Right atrium auricular region (tissue), 2 donors: ENCODE results near the gene GGCT. TPM values are rescaled to one million over a fixed set of nuclear protein-coding genes. Genes with fewer than 3 reads are reported as not detected.

Source experiments
- DNase-seq: peaks from one replicate; pipeline ENCODE4 v3.0.0-alpha.2; 2019; ENCODE audit warnings: low spot score
- H3K27ac ChIP-seq, 2 donors: fragments of 200-600 bp; sonication (generic); 1 replicate in 1 of 2; 2 replicates in 1 of 2; pipeline ENCODE4 v1.5.1; 2016 to 2019
- H3K27me3 ChIP-seq, 2 donors: fragments of 200-600 bp; sonication (generic); one replicate each; pipeline versions ENCODE4 v1.5.1 to v1.6.0; 2017 to 2019
- H3K36me3 ChIP-seq: fragments of 200-600 bp; sonication (generic); one replicate; pipeline ENCODE4 v1.5.1; 2016
- H3K4me1 ChIP-seq, 2 donors: fragments of 200-600 bp; sonication (generic); one replicate each; pipeline versions ENCODE4 v1.5.1 to v1.6.0; 2017 to 2019
- H3K4me3 ChIP-seq, 2 donors: fragments of 200-600 bp; sonication (generic); 1 replicate in 1 of 2; 2 replicates in 1 of 2; pipeline ENCODE4 v1.5.1; 2017 to 2019; ENCODE audit warnings: mild to moderate bottlenecking in 1 of 2, moderate library complexity in 1 of 2
- H3K9me3 ChIP-seq, 2 donors: fragments of 200-600 bp; sonication (generic); one replicate each; pipeline ENCODE4 v1.5.1; 2019
- CTCF ChIP-seq, 2 donors: fragments of 200-600 bp; sonication (generic); IDR thresholded peaks; one replicate each; pipeline ENCODE4 v1.5.1; 2019; ENCODE audit warnings: antibody characterized with exemption in 2 of 2
- total RNA-seq, 2 donors: library from RNA; depleted of rRNA; stranded (reverse); fragments of >200 nt; gene quantifications; one replicate each; pipeline ENCODE4 v1.1.0, GENCODE V29; 2016

The GGCT gene
- total RNA-seq, 2 donors from 2014 or later, result 15.1 to 27.6 TPM

GRCh38 chr7:30514776-30515175 is 10.1 kb upstream of the GGCT start:
- Histone ChIP-seq H3K27me3 (no peaks in the 10 kb centered on the region), H3K9me3 (no peaks in the 10 kb centered on the region), H3K36me3 (no peaks in the 10 kb centered on the region), H3K27ac (no peak overlapping the region), H3K4me1 (peaks cover 0 to 8% of the 10 kb centered on the region in 2 donors), H3K4me3 (no peak overlapping the region)
- DNase-seq, result no peak
- TF ChIP-seq CTCF (IDR thresholded peaks at IDR 0.05), result no peak

- DNase-seq, result no peak
- Histone ChIP-seq H3K36me3 (no peaks in the 10 kb centered on the region), H3K27ac (no peak overlapping the region), H3K27me3 (no peaks in the 10 kb centered on the region), H3K4me3 (no peak overlapping the region), H3K4me1 (peaks cover 0 to 8% of the 10 kb centered on the region in 2 donors), H3K9me3 (no peaks in the 10 kb centered on the region)
- TF ChIP-seq CTCF (IDR thresholded peaks at IDR 0.05), result no peak
Observed at GRCh38 chr7:30514177-30514576, 9.5 kb upstream of the GGCT start.

- no peaks in the 10 kb centered on the region for H3K27me3 ChIP-seq
- DNase-seq, result no peak
- H3K9me3 ChIP-seq, result no peaks in the 10 kb centered on the region
- no peaks in the 10 kb centered on the region for H3K36me3 ChIP-seq
- H3K4me3 ChIP-seq, result no peak overlapping the region
- H3K4me1 ChIP-seq, result peaks cover 0 to 8% of the 10 kb centered on the region in 2 donors
- H3K27ac ChIP-seq, result no peak overlapping the region
- no peak for TF ChIP-seq CTCF (IDR thresholded peaks at IDR 0.05)
Observed at GRCh38 chr7:30513762-30514161, 9.1 kb upstream of the GGCT start.

GRCh38 chr7:30511973-30512662 is 7.5 kb upstream of the GGCT start:
- H3K27ac ChIP-seq, result no peak overlapping the region
- no peak for DNase-seq
- TF ChIP-seq CTCF (IDR thresholded peaks at IDR 0.05), result no peak
- H3K9me3 ChIP-seq, result no peaks in the 10 kb centered on the region
- H3K27me3 ChIP-seq, result no peaks in the 10 kb centered on the region
- H3K4me1 ChIP-seq, result peaks cover 0 to 8% of the 10 kb centered on the region in 2 donors
- H3K36me3 ChIP-seq, result no peaks in the 10 kb centered on the region
- H3K4me3 ChIP-seq, result no peak overlapping the region

GRCh38 chr7:30511494-30511893 is 6.9 kb upstream of the GGCT start:
- TF ChIP-seq CTCF (IDR thresholded peaks at IDR 0.05), result no peak
- no peak for DNase-seq
- no peaks in the 10 kb centered on the region for H3K27me3 ChIP-seq
- H3K36me3 ChIP-seq, result no peaks in the 10 kb centered on the region
- H3K27ac ChIP-seq, result no peak overlapping the region
- H3K9me3 ChIP-seq, result no peaks in the 10 kb centered on the region
- H3K4me3 ChIP-seq, result no peak overlapping the region
- peaks cover 0 to 8% of the 10 kb centered on the region in 2 donors for H3K4me1 ChIP-seq
